ENCODE data around the gene ADRA2C.

Gene ADRA2C

GRCh38 chr4:3756343-3757059 lies 9.7 kb upstream of the ADRA2C start:
- DNase-seq (ENCODE audit: low read depth, low spot score), result no peak

GRCh38 chr4:3759236-3759635 lies 6.9 kb upstream of the ADRA2C start:
- DNase-seq (ENCODE audit: low read depth, low spot score), result no peak

- no peak for DNase-seq (ENCODE audit: low read depth, low spot score)
Observed at GRCh38 chr4:3760346-3760745, 5.8 kb upstream of the ADRA2C start.

GRCh38 chr4:3760841-3761240 lies 5.3 kb upstream of the ADRA2C start:
- no peak for DNase-seq (ENCODE audit: low read depth, low spot score)

- no peak for DNase-seq (ENCODE audit: low read depth, low spot score)
Observed at GRCh38 chr4:3762264-3762663, 3.9 kb upstream of the ADRA2C start.

- DNase-seq (ENCODE audit: low read depth, low spot score), result no peak
Observed at GRCh38 chr4:3762753-3763549, 3.2 kb upstream of the ADRA2C start.

GRCh38 chr4:3765271-3766035 lies 732 bp upstream of the ADRA2C start:
- no peak for DNase-seq (ENCODE audit: low read depth, low spot score)

- no peak for DNase-seq (ENCODE audit: low read depth, low spot score)
Observed at GRCh38 chr4:3766785-3767569, 792 bp downstream of the ADRA2C start.

GRCh38 chr4:3767570-3768288 lies 1.5 kb downstream of the ADRA2C start:
- DNase-seq (ENCODE audit: low read depth, low spot score), result no peak

- DNase-seq (ENCODE audit: low read depth, low spot score), result no peak
Observed at GRCh38 chr4:3768842-3769641, 2.9 kb downstream of the ADRA2C start.

- DNase-seq (ENCODE audit: low read depth, low spot score), result no peak
Observed at GRCh38 chr4:3769642-3770184, 3.5 kb downstream of the ADRA2C start.

- no peak for DNase-seq (ENCODE audit: low read depth, low spot score)
Observed at GRCh38 chr4:3770323-3771163, 4.4 kb downstream of the ADRA2C start.

GRCh38 chr4:3771164-3771809 lies 5.1 kb downstream of the ADRA2C start:
- no peak for DNase-seq (ENCODE audit: low read depth, low spot score)

GRCh38 chr4:3771939-3772495 lies 5.8 kb downstream of the ADRA2C start:
- no peak for DNase-seq (ENCODE audit: low read depth, low spot score)

GRCh38 chr4:3772632-3773031 lies 6.4 kb downstream of the ADRA2C start:
- no peak for DNase-seq (ENCODE audit: low read depth, low spot score)

- no peak for DNase-seq (ENCODE audit: low read depth, low spot score)
Observed at GRCh38 chr4:3773552-3774001, 7.4 kb downstream of the ADRA2C start.

- no peak for DNase-seq (ENCODE audit: low read depth, low spot score)
Observed at GRCh38 chr4:3774253-3774883, 8.2 kb downstream of the ADRA2C start.

All from smooth muscle cell of the brain vasculature (primary cell).